GM12875 (cell line): Measurements from ENCODE around the gene LRRC1.

ENCODE experiments used
- H3K4me3 ChIP-seq: one replicate; pipeline ENCODE4 v1.5.1; 2011; ENCODE audit warnings: low read depth, low read length, control low read depth
- CTCF ChIP-seq: IDR thresholded peaks from 2 replicates; pipeline ENCODE4 v1.5.1; 2011; ENCODE audit warnings: low read depth, mild to moderate bottlenecking, control low read depth, inconsistent platforms, low read length, moderate library complexity, borderline replicate concordance; ENCODE audit not compliant: insufficient read depth

The LRRC1 gene

GRCh38 chr6:53918854-53919510, 124.2 kb downstream of the LRRC1 start:
- H3K4me3 ChIP-seq: no peak overlapping the region
- no peak for TF ChIP-seq CTCF

- no peak for TF ChIP-seq CTCF
- H3K4me3 ChIP-seq: no peak overlapping the region
These were observed 125.1 kb downstream of the LRRC1 start for GRCh38 chr6:53919881-53920360.

GRCh38 chr6:53920881-53921280, 126.1 kb downstream of the LRRC1 start:
- no peak overlapping the region for H3K4me3 ChIP-seq
- TF ChIP-seq CTCF: no peak

GRCh38 chr6:53921639-53922038, 126.8 kb downstream of the LRRC1 start:
- no peak for TF ChIP-seq CTCF
- H3K4me3 ChIP-seq: no peak overlapping the region

GRCh38 chr6:53922539-53922981, 127.8 kb downstream of the LRRC1 start:
- TF ChIP-seq CTCF: no peak
- H3K4me3 ChIP-seq: no peak overlapping the region

- no peak overlapping the region for H3K4me3 ChIP-seq
- TF ChIP-seq CTCF: no peak
These were observed 129.5 kb downstream of the LRRC1 start for GRCh38 chr6:53924277-53924676.

- TF ChIP-seq CTCF: no peak
- no peak overlapping the region for H3K4me3 ChIP-seq
These were observed 130.1 kb downstream of the LRRC1 start for GRCh38 chr6:53924821-53925422.
